Measurements from ENCODE around the gene MYH14.

MYH14 gene

GRCh38 chr19:50268501-50268900, 65.1 kb downstream of the MYH14 start:
- no peak for DNase-seq (ENCODE audit: low read depth)
- no peak overlapping the region for H3K4me3 ChIP-seq (ENCODE audit: low read length)
- TF ChIP-seq CTCF (conservative IDR thresholded peaks at IDR 0.05; ENCODE audit: low read length): no peak

GRCh38 chr19:50269653-50270052, 66.2 kb downstream of the MYH14 start:
- no peak overlapping the region for H3K4me3 ChIP-seq (ENCODE audit: low read length)
- no peak for TF ChIP-seq CTCF (conservative IDR thresholded peaks at IDR 0.05; ENCODE audit: low read length)
- no peak for DNase-seq (ENCODE audit: low read depth)

- no peak for DNase-seq (ENCODE audit: low read depth)
These were observed 69.0 kb downstream of the MYH14 start for GRCh38 chr19:50272263-50272897.

GRCh38 chr19:50273821-50274220, 70.4 kb downstream of the MYH14 start:
- DNase-seq (ENCODE audit: low read depth): no peak
- no peak for TF ChIP-seq CTCF (conservative IDR thresholded peaks at IDR 0.05; ENCODE audit: low read length)
- no peak overlapping the region for H3K4me3 ChIP-seq (ENCODE audit: low read length)

More at GRCh38 chr19:50272263-50272897, 69.0 kb downstream of the MYH14 start:
- H3K4me3 ChIP-seq (ENCODE audit: low read length): no peak overlapping the region
- no peak for TF ChIP-seq CTCF (conservative IDR thresholded peaks at IDR 0.05; ENCODE audit: low read length)

GRCh38 chr19:50275577-50276368, 72.4 kb downstream of the MYH14 start:
- H3K4me3 ChIP-seq (ENCODE audit: low read length): no peak overlapping the region
- no peak for TF ChIP-seq CTCF (conservative IDR thresholded peaks at IDR 0.05; ENCODE audit: low read length)
- no peak for DNase-seq (ENCODE audit: low read depth)

- no peak for DNase-seq (ENCODE audit: low read depth)
- H3K4me3 ChIP-seq (ENCODE audit: low read length): no peak overlapping the region
- TF ChIP-seq CTCF (conservative IDR thresholded peaks at IDR 0.05; ENCODE audit: low read length): no peak
These were observed 73.1 kb downstream of the MYH14 start for GRCh38 chr19:50276370-50277063.

Measured in AG10803 (cell line).